Thoracic aorta (tissue), 2 donors: ENCODE data around the gene PDSS2. TPM values are rescaled to one million over a fixed set of nuclear protein-coding genes. Genes with fewer than 3 reads are reported as not detected.

ENCODE experiments used
- ATAC-seq: fragments of 150-250 bp; one replicate; pipeline ENCODE4 v1.8.0; 2017; ENCODE audit warnings: low read depth; ENCODE audit not compliant: insufficient number of reproducible peaks, low FRiP score
- DNase-seq: peaks from one replicate; pipeline ENCODE4 v3.0.0-alpha.2; 2020; ENCODE audit warnings: low spot score
- H3K27ac ChIP-seq, 2 donors: fragments of 200-600 bp; sonication (generic); 1 replicate in 1 of 2; 2 replicates in 1 of 2; pipeline ENCODE4 v1.5.1; 2016; ENCODE audit warnings: mild to moderate bottlenecking in 2 of 2, moderate library complexity in 2 of 2
- H3K27me3 ChIP-seq: fragments of 200-600 bp; sonication (generic); replicated peaks from 2 replicates; pipeline ENCODE4 v1.6.0; 2016; ENCODE audit warnings: mild to moderate bottlenecking; ENCODE audit not compliant: insufficient read depth
- H3K36me3 ChIP-seq: fragments of 200-600 bp; sonication (generic); one replicate; pipeline ENCODE4 v1.5.1; 2016
- H3K4me1 ChIP-seq, 2 donors: fragments of 200-600 bp; sonication (generic); 1 replicate in 1 of 2; 2 replicates in 1 of 2; pipeline versions ENCODE4 v1.5.1 to v1.6.0; 2016; ENCODE audit warnings: low read depth in 2 of 2, mild to moderate bottlenecking in 1 of 2; ENCODE audit not compliant: control insufficient read depth in 1 of 2
- H3K4me3 ChIP-seq: fragments of 200-600 bp; sonication (generic); 2 replicates; pipeline ENCODE4 v1.5.1; 2016; ENCODE audit warnings: mild to moderate bottlenecking
- H3K9me3 ChIP-seq: fragments of 200-600 bp; sonication (generic); 2 replicates; pipeline ENCODE4 v1.5.1; 2016
- CTCF ChIP-seq: fragments of 200-600 bp; sonication (generic); IDR thresholded peaks from one replicate; pipeline ENCODE4 v1.5.1; 2019; ENCODE audit warnings: antibody characterized with exemption
- total RNA-seq, 2 donors: library from RNA; depleted of rRNA; stranded (reverse); fragments of >200 nt; gene quantifications; one replicate each; pipeline versions ENCODE4 v1.1.0 to v1.2.3, GENCODE V29; 2016

The PDSS2 gene
- total RNA-seq, 2 donors from 2014 or later, result 6.9 to 9.9 TPM

- Histone ChIP-seq H3K36me3 (no peaks in the 10 kb centered on the region), H3K27ac (no peak overlapping the region), H3K4me3 (no peak overlapping the region), H3K4me1 (no peaks in the 10 kb centered on the region), H3K9me3 (no peaks in the 10 kb centered on the region), H3K27me3 (no peaks in the 10 kb centered on the region)
- no peak for DNase-seq
- TF ChIP-seq CTCF, result no peak
- ATAC-seq, result no peak
These were observed 122.1 kb downstream of the PDSS2 start for GRCh38 chr6:107337191-107337741.

- Histone ChIP-seq H3K27ac (no peak overlapping the region), H3K9me3 (no peaks in the 10 kb centered on the region), H3K4me3 (no peak overlapping the region), H3K36me3 (no peaks in the 10 kb centered on the region), H3K27me3 (no peaks in the 10 kb centered on the region), H3K4me1 (no peaks in the 10 kb centered on the region)
- DNase-seq (no peak), ATAC-seq (no peak)
- TF ChIP-seq CTCF, result no peak
These were observed 125.3 kb downstream of the PDSS2 start for GRCh38 chr6:107334026-107334425.

GRCh38 chr6:107333491-107333890 lies 125.9 kb downstream of the PDSS2 start:
- H3K4me3 ChIP-seq, result no peak overlapping the region
- no peak for TF ChIP-seq CTCF
- no peaks in the 10 kb centered on the region for H3K36me3 ChIP-seq
- no peaks in the 10 kb centered on the region for H3K4me1 ChIP-seq
- H3K9me3 ChIP-seq, result no peaks in the 10 kb centered on the region
- no peaks in the 10 kb centered on the region for H3K27me3 ChIP-seq
- ATAC-seq (no peak), DNase-seq (no peak)
- no peak overlapping the region for H3K27ac ChIP-seq

- Histone ChIP-seq H3K4me3 (no peak overlapping the region), H3K27me3 (no peaks in the 10 kb centered on the region), H3K27ac (no peak overlapping the region), H3K36me3 (no peaks in the 10 kb centered on the region), H3K9me3 (no peaks in the 10 kb centered on the region), H3K4me1 (no peaks in the 10 kb centered on the region)
- no peak for DNase-seq
- TF ChIP-seq CTCF, result no peak
- no peak for ATAC-seq
These were observed 127.7 kb downstream of the PDSS2 start for GRCh38 chr6:107331409-107332386.

- H3K27ac ChIP-seq, result no peak overlapping the region
- H3K36me3 ChIP-seq, result no peaks in the 10 kb centered on the region
- TF ChIP-seq CTCF, result no peak
- ATAC-seq, result no peak
- H3K27me3 ChIP-seq, result no peaks in the 10 kb centered on the region
- no peak for DNase-seq
- H3K4me3 ChIP-seq, result no peak overlapping the region
- H3K4me1 ChIP-seq, result no peaks in the 10 kb centered on the region
- no peaks in the 10 kb centered on the region for H3K9me3 ChIP-seq
These were observed 129.2 kb downstream of the PDSS2 start for GRCh38 chr6:107330168-107330567.
